IMR-90 (cell line): ENCODE measurements around the gene TEP1.

ENCODE experiments used
- CTCF ChIP-seq: conservative IDR thresholded peaks from 2 replicates; pipeline ENCODE4 v1.5.1; 2012; ENCODE audit warnings: mild to moderate bottlenecking, low read depth, low read length, improper control_type of control experiment
- MAFK ChIP-seq: IDR thresholded peaks from 2 replicates; pipeline ENCODE4 v1.6.1; 2012; ENCODE audit warnings: low read depth, low read length, improper control_type of control experiment
- MAZ ChIP-seq: IDR thresholded peaks from 2 replicates; pipeline ENCODE4 v1.6.1; 2012; ENCODE audit warnings: low read depth, mild to moderate bottlenecking, low read length, improper control_type of control experiment, moderate library complexity, borderline replicate concordance
- POLR2A ChIP-seq: IDR thresholded peaks from 2 replicates; pipeline ENCODE4 v1.6.1; 2012; ENCODE audit warnings: mild to moderate bottlenecking, low read depth, low read length
- RAD21 ChIP-seq: IDR thresholded peaks from 2 replicates; pipeline ENCODE4 v1.6.1; 2012; ENCODE audit warnings: low read length, improper control_type of control experiment

- TF ChIP-seq MAFK (no peak), POLR2A (no peak), RAD21 (no peak), CTCF (no peak), MAZ (no peak)
Observed at GRCh38 chr14:20440465-20440864, 27.2 kb upstream of the TEP1 start.
